ENCODE results near the gene LIMD2.

DNA sequence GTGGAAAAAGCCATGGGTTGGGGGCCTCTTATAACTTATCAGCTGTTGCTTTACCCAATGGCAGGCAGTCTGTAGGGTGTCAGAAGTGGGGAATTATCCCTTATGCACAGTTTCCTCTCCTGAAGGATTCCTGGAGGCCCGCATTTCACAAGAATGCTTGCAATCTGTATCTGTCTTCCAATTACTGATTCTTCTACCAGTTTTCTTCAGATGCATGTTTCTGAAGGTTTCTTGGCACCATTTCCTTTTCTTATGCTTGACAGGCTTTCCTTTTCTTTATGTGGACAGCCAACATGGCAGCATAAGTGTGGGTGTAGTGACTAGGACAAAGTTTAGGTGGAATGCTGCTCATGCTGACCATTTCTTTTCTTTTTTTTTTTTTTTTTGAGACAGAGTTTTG, 41.6 kb downstream of the LIMD2 start:
- TF ChIP-seq, protein P1, sequence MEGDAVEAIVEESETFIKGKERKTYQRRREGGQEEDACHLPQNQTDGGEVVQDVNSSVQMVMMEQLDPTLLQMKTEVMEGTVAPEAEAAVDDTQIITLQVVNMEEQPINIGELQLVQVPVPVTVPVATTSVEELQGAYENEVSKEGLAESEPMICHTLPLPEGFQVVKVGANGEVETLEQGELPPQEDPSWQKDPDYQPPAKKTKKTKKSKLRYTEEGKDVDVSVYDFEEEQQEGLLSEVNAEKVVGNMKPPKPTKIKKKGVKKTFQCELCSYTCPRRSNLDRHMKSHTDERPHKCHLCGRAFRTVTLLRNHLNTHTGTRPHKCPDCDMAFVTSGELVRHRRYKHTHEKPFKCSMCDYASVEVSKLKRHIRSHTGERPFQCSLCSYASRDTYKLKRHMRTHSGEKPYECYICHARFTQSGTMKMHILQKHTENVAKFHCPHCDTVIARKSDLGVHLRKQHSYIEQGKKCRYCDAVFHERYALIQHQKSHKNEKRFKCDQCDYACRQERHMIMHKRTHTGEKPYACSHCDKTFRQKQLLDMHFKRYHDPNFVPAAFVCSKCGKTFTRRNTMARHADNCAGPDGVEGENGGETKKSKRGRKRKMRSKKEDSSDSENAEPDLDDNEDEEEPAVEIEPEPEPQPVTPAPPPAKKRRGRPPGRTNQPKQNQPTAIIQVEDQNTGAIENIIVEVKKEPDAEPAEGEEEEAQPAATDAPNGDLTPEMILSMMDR (conservative IDR thresholded peaks at IDR 0.05; ENCODE audit: low read length) = no peak
- no peak for TF ChIP-seq EZH2phosphoT487 (IDR thresholded peaks at IDR 0.05; ENCODE audit: borderline replicate concordance)

Measured in Loucy (cell line).